Activated naive CD8-positive, alpha-beta T cell treated with anti-CD3 and anti-CD28 coated beads for 36 hours (primary cell): ENCODE results near the gene ZNF709. TPM values are rescaled to one million over a fixed set of nuclear protein-coding genes. Genes with fewer than 3 reads are reported as not detected.
"Not testable (repeated sequence)": the region's sequence is repeated elsewhere in the genome, so short reads cannot be mapped to it uniquely, and the experiment has no call there.

Source experiments
- DNase-seq: peaks from one replicate; pipeline ENCODE4 v3.0.0; 2021
- H3K27ac Mint-ChIP-seq: one replicate; pipeline ENCODE4 v1.8.0; 2022; ENCODE audit warnings: mild to moderate bottlenecking, moderate library complexity, mixed read lengths
- H3K27me3 Mint-ChIP-seq: one replicate; pipeline ENCODE4 v1.8.0; 2022; ENCODE audit warnings: mild to moderate bottlenecking, mixed read lengths
- H3K36me3 Mint-ChIP-seq: one replicate; pipeline ENCODE4 v1.8.0; 2021; ENCODE audit warnings: mild to moderate bottlenecking, mixed read lengths
- H3K4me1 Mint-ChIP-seq: one replicate; pipeline ENCODE4 v1.8.0; 2021; ENCODE audit warnings: mixed read lengths
- H3K4me3 Mint-ChIP-seq: one replicate; pipeline ENCODE4 v1.8.0; 2022; ENCODE audit warnings: mild to moderate bottlenecking, moderate library complexity, mixed read lengths
- H3K9me3 Mint-ChIP-seq: one replicate; pipeline ENCODE4 v1.8.0; 2022; ENCODE audit warnings: mixed read lengths
- total RNA-seq, 2 experiments: library from RNA; stranded (reverse); gene quantifications; one replicate each; pipeline ENCODE4 v1.2.3, GENCODE V29; 2021

Gene ZNF709
- total RNA-seq, 2 experiments from 2014 or later: 1.7 to 1.8 TPM

GRCh38 chr19:12417273-12417672, 67.3 kb downstream of the ZNF709 start:
- peaks cover 33% of the 10 kb centered on the region for H3K36me3 Mint-ChIP-seq
- H3K4me3 Mint-ChIP-seq, H3K27me3 Mint-ChIP-seq: not testable (repeated sequence)

GRCh38 chr19:12411893-12412292, 72.7 kb downstream of the ZNF709 start:
- Mint-ChIP-seq H3K9me3 (peaks cover 11% of the 10 kb centered on the region), H3K4me3 (no peak overlapping the region), H3K27ac (no peak overlapping the region), H3K4me1 (no peaks in the 10 kb centered on the region), H3K36me3 (peaks cover 12% of the 10 kb centered on the region), H3K27me3 (no peaks in the 10 kb centered on the region)
- no peak for DNase-seq

More at GRCh38 chr19:12417273-12417672, 67.3 kb downstream of the ZNF709 start:
- DNase-seq, H3K27ac Mint-ChIP-seq, H3K4me1 Mint-ChIP-seq: not testable (repeated sequence)
- H3K9me3 Mint-ChIP-seq: peaks cover 12% of the 10 kb centered on the region

Other genes starting within 250 kb of the ZNF709 start
- 1 to 10 TPM; 5.6 to 6.6 TPM for gene ZNF44, start 189.9 kb downstream of the ZNF709 start, total RNA-seq
- 1 to 10 TPM; 2.8 to 4.5 TPM for gene ZNF563, start 151.2 kb downstream of the ZNF709 start, total RNA-seq
- 1 to 10 TPM; 1.3 to 1.7 TPM for gene ZNF442, start 119.1 kb downstream of the ZNF709 start, total RNA-seq
- gene ZNF799, start 83.5 kb downstream of the ZNF709 start, total RNA-seq: 1 to 10 TPM; 2.6 to 3.0 TPM
- 1 to 10 TPM; 2.7 to 3.6 TPM for gene ZNF443, start 43.8 kb downstream of the ZNF709 start, total RNA-seq
- gene ZNF564, start 66.7 kb upstream of the ZNF709 start, total RNA-seq: 1 to 10 TPM; 6.0 to 6.4 TPM
- gene ZNF490, start 126.0 kb upstream of the ZNF709 start, total RNA-seq: 1 to 10 TPM; 7.7 to 9.2 TPM
- gene ZNF791, start 126.1 kb upstream of the ZNF709 start, total RNA-seq: 10 to 100 TPM; 14.6 to 15.1 TPM
- gene MAN2B1, start 181.9 kb upstream of the ZNF709 start, total RNA-seq: 100 to 1,000 TPM; 111 to 122 TPM
- 10 to 100 TPM; 25.7 to 26.8 TPM for gene WDR83, start 182.0 kb upstream of the ZNF709 start, total RNA-seq
- 10 to 100 TPM; 92.9 to 99.9 TPM for gene DHPS, start 197.1 kb upstream of the ZNF709 start, total RNA-seq
- not detected for gene GNG14, start 203.2 kb upstream of the ZNF709 start, total RNA-seq
- 10 to 100 TPM; 13.1 to 13.4 TPM for gene FBXW9, start 211.8 kb upstream of the ZNF709 start, total RNA-seq
- 100 to 1,000 TPM; 125 to 134 TPM for gene TNPO2, start 239.1 kb upstream of the ZNF709 start, total RNA-seq
- gene TRIR, start 249.9 kb upstream of the ZNF709 start, total RNA-seq: 100 to 1,000 TPM; 223 to 230 TPM